Glomerular visceral epithelial cell (primary cell): Measurements from ENCODE around the gene SLC10A1.
A peak's percentile ranks its signal among the peaks of the same experiment; 100 is the strongest.
"Not testable (repeated sequence)": the region's sequence is repeated elsewhere in the genome, so short reads cannot be mapped to it uniquely, and the experiment has no call there.

Experiments
- DNase-seq: peaks from one replicate; pipeline ENCODE4 v3.0.0-alpha.2; 2016; ENCODE audit errors: extremely low spot score

The SLC10A1 gene

DNA sequence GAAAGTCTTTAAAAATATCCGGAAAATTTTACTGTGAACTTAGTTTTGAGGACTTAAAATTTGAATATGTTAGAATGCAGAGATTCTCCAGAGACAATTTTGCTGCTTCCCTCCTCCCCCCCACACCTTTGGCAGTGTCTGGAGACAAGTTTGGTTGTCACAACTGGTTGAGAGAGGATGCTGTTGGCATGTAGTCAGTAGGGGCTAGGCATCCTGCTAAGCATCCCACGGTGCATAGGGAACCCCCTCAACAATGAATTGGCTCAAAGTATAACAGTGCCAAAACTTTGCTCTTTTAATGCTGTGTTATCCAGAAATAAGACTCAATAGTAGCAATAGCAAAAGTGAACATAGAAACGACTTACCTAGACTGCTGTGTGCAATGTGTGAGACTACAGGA lies 26.5 kb downstream of the SLC10A1 start:
- no peak for DNase-seq

DNA sequence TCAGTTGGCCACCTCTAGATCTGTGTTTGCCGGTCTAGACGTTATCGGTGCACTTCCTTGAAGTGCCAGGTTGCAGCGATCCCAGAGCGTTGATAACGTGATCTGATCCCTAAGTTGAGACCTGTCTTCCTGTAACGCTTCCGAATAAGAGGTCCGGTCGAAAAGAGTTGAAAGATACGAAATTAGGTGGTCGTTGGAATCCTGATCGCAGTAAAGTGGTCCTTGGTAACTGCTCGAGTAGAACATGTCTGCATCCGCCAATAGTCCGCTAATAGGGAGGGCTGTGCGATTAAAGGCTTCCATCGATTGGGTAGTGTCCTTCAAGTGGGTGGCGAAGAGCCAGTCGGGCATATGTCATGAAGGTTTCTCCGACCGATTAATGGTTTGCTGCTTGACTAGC lies 27.4 kb downstream of the SLC10A1 start:
- DNase-seq: no peak

DNA sequence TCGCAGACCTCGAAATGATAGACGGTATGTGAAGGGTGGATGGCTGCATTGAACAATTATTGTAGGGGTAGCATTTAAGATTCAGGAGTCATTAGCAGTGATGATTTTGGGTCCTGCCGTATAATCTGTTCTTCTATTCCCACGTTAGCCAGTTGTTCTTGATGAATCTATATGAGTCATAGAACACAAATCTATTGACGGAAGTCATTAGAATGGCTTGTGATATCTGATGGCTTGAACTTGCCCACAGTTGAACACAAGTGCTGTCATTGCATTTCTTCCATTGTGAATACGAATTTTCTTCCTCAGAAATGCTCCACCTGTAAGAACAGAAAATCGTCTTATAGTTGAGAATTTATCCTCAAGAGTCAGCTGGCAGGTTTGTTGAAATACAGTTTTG lies 28.2 kb downstream of the SLC10A1 start:
- no peak for DNase-seq

DNA sequence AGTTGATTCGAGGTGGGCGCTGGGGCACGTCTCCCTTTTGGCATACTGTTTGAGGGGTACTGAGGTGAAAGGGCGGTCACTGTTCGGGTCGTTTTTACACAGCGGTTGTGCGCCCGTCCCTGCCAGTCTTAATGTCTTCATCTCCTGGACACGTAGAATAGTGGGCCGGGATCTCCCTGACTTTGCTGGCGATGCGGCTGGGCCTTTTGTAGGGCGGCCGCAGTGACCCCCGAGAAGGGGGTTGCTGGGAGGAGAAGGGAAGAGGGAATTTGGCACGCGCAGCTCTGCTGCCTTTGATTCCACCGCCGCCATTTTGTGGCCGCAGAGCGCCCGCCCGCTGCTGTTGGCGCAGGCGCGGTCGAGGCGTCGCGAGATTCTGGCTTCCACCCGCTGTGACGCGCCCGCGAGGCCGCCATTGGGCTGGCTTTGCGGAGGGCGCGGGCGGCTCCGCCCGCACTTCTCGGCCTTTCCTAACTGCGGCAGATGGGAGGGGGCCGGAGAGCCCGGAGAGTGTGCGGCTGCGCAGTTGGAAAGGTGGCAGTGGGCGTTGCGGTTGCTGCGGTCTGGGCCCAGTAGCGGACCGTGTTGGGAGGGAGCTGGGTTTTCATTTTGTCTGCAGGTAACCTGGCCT lies 29.6 kb downstream of the SLC10A1 start:
- DNase-seq: peak; percentile 92

DNA sequence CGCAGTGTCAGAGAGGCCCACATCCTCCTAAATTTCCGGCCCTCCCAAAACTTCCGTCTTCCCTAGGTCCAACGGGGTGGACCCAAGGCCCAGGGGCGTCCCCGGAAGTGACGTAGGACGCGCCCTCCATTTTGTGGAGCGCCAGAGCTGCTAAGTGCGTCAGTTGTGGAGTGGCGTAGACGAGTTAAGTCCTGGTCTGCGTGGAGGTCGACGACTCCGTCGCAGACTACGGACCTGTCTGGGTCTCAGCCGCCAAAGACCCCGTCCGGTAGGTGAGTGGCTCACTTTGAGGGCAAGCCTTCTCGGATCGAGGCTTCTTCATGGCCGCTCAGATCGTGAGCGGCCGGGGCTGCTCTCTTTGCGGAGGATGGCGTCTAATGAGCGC lies 30.1 kb downstream of the SLC10A1 start, which contains the start of gene SRSF5:
Gene SRSF5 (plus strand): TSS at position 159 of the 385 bp plus-strand sequence. CDS start 1,015 bp downstream, outside the sequence.
- peak; percentile 96 for DNase-seq

DNA sequence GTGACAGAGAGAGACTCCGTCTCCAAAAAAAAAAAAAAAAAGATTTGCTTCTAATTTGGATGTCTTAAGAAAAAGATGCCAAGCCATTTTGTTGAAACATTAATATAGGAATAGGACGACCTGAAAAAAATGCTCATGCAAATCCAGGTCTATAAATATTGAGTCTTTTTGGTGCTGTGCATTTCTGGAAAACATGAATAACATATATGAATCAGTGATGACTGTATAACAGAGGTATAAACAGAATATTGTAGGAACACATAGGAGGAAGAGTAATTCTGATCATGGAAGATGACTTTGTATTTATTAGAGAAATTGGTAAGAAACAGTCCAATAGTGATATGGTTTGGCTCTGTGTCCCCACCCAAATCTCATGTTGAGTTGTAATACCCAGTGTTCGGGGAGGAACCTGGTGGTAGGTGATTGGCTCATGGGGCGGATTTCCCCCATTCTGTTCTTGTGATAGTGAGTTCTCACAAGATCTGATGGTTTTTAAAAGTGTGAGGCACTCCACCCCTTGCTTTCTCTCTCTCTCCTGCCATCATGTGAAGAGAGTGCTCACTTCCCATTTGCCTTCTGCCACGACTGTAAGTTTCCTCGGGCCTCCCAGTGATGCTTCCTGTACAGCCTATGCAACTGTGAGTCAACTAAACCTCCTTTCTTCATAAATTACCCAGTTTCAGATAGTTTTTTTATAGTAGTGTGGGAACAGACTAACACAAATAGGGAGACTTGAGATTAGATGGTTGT lies 33.1 kb downstream of the SLC10A1 start:
- DNase-seq: no peak

DNA sequence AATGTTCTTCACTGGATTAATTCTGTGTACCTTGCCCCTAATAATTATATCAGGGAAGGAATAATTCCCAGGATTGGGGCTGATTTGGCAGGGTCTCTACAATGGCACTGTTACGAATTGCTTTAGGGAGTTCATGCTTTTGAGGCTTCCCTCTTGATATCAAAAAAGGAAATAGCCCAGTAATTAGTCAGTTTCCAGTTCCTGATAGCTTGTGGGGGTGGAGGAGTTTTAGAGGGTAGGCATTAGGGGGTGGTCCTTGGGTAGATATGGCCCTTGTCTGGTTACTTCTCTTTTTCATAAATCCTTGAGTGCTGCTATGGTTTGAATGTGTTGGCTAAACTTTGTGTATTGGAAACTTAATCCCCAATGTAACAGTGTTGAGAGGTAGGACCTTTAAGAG lies 36.2 kb downstream of the SLC10A1 start:
- no peak for DNase-seq

DNA sequence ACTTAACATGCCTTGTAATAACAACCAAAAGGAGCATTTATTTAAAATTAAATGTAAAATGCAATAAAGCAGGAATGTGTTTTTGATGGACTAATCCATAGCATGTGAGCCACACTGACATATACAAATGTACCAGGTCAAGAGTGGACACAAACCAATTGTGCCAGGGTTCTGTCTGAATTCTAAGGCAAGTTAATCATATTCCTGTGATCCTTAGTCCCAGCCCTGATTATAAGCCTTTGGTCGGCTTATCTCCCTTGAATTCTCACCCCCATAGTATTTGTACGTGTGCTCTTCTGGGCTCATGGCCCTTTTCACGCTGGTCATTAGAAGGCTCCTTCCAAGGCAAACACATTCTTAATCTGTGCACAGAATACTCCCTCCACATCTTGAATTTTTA lies 40.7 kb downstream of the SLC10A1 start:
- DNase-seq: no peak

DNA sequence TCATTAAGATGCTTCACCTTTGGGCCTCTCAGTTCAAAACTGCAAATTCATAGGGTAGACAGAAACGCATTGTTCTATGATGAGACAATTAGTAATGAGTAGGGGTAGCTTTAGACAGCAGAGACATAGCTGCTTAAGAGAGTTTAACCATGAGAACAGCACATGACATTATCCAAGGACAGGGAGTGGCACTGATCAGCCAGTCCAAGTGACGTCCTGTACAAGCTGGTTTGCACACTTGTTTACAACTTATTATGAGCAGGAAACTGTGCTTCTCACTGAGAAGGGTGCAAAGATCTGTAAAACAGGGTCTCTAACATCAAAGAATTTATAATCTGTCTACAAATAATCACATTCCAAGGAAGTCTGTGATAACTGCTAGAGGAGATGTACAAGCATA lies 41.3 kb downstream of the SLC10A1 start:
- DNase-seq: no peak

DNA sequence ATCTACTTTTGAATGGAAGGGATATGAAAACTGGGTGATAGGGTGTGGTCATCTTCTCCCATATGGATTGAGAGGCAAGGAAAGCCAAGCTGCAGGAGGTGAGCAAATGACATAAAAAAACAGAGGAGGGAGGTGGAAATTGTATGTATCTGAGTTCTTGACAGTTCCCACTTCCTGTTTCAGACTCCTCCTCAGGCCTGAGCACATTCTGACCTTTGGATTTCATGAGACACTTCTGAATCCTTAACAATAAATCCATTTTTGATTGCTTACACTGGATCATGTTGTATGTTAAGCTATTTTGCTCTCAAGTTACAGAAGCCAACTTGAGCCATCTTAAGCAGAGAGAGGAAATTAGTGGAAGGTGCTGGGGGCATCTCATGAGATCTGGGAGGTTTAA lies 41.7 kb downstream of the SLC10A1 start:
- no peak for DNase-seq

DNA sequence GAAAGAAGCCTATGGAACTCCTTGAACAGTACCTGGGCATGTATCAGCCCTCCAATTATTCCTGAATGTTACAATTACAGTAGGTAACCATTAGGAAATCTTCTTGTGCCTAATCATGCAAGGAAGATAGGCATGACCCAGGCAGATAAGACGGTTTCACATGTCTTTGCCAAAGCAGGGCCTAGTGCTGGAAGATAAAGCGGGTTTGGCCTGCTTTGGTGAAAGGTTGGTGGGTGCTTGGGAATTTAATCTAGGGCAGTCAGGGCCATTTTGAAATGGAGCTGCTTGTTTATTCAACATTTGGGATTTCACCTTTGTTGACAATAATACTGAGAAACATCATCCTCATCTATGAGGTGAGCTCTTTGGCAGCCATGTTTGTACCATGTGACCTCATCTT lies 42.6 kb downstream of the SLC10A1 start:
- no peak for DNase-seq

DNA sequence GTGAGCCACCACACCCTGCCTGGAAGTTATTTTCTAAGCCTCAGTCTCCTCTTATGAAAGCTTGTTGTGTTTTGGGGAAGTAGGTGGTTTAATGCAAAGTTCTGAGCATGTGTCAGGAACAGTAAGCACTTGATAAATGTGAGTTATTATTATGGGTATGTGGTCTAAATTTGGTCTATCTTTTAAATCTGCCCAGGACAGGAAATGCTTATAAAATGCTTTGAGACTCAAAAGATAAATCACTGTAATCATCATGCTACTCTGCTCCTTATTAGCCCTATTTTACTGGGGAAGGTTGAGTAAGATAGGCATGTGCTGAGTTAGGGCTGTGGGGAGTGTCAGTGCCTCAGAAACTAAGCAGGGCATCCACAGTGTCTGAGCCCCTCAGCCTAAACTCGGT lies 43.2 kb downstream of the SLC10A1 start:
- no peak for DNase-seq

DNA sequence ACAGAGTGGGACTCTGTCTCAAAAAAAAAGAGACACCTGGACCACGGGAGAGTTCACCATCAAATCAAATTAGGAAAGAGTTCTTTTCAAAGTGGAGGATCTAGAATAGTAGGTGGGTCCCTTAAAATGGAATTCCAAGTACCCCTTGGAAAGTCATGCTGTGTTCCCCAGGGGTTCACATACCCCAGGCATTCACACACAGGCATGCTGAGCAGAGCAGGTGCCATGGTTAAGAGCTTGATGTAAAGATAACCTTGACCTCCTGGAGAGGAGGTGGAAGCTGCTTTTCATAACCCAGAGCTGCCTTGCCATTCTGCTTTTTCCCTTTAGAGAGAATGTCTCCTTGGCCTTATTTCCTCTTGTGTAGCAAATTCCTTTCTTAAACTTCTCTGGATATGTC lies 44.3 kb downstream of the SLC10A1 start:
- no peak for DNase-seq

DNA sequence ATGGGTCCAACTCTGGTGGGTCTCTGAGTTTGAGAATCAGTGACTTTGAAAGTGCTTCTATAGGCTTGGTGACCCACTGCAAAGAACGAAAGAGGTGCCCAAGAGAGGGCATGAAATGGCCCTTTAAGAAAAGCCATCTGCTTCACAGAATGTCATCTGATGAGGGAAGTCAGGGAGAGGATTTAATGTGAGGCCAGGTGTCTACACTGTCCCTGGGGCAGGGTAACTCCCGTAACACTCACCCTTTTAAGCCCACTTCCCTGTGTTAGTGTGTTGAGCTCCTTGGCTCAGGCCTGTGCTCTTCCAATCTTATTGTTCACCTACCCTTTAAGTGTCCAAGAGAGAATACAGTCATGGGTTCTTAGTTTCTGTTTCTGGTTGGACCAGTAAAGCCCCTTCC lies 46.5 kb downstream of the SLC10A1 start:
- DNase-seq: no peak

DNA sequence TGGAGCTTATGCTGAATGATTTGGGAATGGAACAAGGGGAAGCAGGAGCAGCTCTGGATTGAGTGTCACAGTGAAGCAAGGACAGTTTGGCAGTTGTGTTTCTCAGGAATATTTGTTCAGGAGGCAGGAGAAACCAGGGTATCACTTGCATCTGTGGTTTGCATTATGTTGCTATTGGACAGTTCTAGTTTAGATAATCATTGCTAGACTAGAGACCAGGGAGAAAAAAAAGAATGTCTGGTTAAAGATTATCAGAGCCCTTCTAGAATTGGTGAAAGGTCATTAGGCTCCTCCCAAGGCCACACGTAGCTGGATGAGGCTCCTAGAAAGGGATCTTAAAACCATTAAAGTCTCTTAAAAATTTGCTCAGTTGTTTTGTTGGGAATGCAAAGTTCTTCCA lies 47.1 kb downstream of the SLC10A1 start:
- peak; percentile 32 for DNase-seq

DNA sequence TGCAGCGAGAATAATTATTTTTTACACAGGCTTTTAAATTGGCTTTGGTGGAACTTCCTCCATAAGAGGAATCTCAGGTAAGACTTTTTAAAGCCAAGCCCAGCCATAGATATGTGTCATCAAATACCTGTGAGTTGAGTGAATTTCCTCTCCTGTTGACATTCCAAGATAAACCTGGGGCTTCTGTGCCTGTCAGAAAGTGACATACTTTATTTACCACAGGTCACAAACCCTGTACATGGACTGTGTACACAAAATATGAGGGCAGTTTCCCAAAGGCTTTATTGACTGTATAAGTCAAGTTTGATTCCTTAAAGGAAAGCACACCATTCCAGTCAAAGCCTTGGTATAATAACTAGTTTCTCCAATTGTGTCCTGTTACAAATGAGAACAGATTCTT lies 56.0 kb downstream of the SLC10A1 start:
- no peak for DNase-seq

DNA sequence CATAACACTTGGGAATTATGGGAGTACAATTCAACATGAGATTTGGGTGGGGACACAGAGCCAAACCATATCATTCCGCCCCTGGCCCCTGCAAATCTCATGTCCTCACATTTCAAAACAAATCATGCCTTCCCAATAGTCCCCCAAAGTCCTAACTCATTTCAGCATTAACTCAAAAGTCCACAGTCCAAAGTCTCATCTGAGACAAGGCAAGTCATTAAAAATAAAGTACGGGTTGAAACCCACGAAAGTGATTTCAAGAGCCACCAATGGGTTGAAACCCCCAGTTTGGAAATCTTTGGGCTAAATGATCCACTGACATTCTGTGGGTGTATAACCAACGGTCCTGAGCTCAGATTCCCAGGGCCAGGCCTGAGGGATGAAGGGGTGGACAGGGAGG lies 60.6 kb downstream of the SLC10A1 start:
- not testable (repeated sequence) for DNase-seq

DNA sequence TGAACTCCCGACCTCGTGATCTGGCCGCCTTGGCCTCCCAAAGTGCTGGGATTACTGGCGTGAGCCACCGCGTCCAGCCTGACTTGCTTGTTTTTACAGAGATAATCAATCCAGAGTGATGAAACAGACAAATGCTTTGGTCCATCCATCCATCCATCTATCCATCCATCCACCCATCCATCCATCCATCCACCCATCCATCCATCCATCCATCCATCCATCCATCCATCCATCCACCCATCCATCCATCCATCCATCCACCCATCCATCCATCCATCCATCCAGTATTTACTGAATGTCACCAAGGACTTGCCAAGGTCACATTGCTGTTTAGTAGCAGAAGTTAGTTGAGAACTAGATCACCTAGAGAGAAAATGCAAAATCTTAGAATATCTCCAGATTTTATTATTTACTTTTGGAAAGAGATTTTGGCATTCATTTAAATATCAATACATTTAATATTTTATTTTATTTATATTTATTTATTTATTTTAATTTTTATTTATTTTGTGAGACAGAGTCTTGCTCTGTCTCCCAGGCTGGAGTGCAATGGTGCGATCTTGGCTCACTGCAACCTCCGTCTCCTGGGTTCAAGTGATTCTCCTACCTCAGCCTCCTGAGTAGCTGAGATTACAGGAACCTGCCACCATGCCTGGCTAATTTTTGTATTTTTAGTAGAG lies 65.0 kb downstream of the SLC10A1 start:
- DNase-seq: not testable (repeated sequence)

DNA sequence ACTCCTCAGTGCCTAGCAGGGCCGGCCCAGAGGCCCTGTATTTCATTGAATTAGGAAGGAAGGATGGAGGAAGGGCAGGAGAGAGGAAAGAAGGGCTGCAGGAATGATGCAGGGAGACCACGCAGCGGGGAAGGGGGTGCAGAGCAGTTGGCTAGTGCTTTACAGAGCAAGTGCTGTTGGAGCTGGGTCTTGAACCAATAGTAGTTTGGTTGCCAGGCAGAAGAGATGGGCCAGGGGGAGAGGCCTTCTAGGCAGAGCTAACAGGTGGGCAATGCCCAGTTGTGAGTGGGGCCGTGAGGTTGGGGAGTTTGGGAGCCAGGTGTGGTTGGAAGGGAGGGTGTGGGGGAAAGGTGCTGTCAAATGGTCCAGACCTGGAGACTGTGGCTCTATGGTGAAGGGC lies 69.2 kb downstream of the SLC10A1 start:
- no peak for DNase-seq

DNA sequence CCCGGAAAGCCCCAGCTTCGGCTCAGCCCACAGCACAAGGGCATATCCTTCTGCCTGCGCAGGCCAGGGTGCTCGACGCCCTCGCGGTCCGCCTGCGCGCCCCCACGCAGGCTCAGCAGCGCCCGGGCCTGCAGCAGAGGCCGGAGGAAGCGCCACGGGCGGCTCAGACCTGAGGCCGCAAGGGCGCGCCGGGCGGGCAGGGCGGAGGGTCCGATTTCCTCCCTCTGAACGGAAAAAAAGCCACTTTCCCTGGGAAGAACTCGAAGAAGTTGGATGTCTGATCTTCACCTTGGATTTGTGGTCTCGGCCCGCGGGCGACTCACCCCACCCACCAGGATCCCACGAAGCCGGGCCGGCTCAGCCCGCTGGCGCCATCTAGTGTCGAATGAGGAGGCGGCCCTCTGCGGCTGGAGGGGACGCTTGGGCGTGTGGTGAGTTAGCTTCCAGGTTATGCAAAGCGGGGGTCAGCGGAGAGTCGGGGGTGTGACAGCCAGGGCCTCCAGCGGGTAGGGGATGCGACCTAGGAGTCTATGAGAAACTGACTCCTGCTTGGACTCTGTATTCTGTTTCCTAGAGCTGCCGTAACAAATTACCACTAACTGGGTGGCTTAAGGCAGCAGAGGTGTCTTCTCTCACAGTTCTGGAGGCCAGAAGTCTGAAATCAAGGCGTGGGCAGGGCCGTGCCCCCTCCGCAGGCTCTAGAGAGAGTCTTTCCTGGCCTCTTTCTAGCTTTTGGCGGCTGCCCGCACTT lies 70.1 kb downstream of the SLC10A1 start:
- DNase-seq: peak; percentile 78
